ENCODE measurements around the gene GOT2.
A peak's percentile ranks its signal among the peaks of the same experiment; 100 is the strongest.
"Not testable (repeated sequence)": the region's sequence is repeated elsewhere in the genome, so short reads cannot be mapped to it uniquely, and the experiment has no call there.

GOT2 gene

DNA sequence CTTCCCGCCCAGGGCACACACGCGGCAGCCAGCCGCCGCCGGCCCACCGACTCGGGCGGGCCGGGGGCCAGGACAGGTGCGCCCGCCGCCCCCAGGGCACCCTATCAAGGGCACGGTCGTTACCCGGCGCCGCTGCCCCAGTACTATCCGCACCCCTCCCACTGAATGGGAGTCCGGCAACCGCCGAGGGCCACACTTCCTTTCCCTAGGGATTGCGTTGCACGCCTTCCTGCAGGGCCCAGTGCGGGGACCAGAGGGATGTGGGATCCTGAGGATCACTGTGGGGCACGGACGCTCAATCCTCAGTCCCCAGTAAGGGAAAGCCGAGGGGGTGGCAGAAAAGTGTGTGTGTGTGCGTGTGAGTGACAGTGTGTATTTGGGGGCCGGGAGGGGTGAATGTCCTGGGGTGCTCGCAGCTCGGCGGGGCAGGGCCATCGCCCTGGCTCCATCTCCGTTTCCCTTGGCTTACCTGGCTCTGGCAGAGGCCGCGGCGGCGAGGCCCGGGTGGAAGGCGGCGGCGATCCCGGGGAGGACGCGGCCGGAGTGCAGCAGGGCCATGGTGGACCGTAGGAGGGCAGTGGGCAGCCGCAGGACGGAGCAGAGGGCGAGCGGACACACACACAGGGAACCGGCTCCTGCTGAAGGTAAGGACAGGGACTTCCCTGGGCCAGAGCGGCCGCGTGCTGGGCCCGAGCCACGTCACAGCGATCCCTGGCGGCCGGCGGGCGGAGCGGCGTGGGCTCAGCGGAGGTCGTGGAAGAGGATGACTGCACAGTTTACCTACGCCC is at the start of gene GOT2:
Gene GOT2, minus strand, starts transcription at position 646 of the 788 bp plus-strand sequence. Its CDS starts 88 bp downstream, at position 558.
- peak in 54 of 56 donors; percentile 28 to 89 (median 73) for DNase-seq

DNA sequence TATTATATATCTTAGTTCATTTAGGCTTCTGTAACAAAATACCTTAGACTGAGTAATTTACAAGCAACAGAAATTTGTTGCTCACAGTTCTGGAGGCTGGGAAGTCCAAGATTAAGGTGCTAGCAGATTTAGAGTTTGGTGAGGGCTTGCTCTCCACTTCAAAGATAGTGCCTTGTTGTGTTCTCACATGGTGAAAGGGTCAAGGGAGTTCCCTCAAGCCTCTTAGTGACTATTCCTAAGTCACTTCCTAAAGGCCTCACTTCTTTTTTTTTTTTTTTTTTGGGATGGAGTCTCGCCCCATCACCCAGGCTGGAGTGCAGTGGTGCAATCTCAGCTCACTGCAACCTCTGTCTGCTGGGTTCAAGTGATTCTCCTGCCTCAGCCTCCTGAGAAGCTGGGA is 45.2 kb upstream of the GOT2 start:
- DNase-seq: not testable (repeated sequence)

DNA sequence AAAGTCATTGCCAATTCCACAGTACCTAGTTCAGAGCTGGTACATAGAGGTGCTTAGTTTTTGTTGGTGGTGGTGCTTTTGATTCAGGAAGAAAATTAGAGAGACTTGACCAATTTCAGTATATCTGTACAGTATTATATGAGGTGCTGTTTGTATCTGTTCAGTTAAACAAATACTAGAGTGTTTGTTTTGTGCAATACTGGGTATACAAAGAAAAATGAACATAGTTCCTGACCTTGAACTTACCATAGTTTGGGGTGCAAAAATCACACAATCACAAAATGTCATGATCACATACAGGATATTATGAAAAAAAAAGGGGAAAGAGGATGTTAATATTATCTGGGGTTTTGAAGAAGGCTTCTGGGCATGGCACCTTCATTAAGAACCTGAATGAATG is 39.8 kb upstream of the GOT2 start:
- DNase-seq: no peak

DNA sequence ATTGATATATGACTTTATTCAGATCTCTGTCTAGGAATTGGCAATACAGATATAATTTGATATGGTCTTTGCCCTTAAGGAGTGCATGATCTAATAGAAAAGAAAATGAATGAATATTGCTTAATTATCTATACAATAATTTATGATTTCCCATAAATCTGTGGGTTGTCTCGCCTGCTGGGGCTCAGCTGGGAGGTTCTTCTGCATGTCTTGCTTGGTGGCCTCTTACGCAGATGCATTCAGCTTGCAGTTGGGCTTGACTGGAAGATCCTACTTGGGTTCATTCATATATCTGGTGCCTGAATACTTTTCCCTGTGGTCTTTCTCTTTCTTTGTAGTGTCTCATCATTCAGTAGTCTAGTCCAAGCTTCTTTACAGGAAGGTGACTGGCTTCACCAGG is 34.0 kb upstream of the GOT2 start:
- no peak for DNase-seq

DNA sequence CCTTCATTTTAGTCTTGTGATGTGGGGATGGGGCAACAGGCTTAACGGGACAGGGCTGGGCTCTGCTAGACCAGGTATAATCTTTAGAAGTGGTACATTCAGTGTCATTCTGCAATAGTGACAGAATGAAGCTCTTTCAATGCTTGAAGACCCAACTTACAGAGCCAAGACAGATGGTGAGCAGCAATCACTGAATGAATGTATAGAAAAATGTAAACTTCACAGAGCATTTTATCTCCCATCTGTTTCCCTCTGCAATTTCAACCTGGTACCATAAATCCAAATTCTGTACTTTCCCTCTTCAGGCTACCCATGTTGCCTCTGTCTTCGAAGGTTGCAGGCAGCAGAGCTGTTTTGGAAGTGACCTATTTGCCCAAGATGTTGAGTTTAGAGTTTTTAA is 33.5 kb upstream of the GOT2 start:
- no peak for DNase-seq

DNA sequence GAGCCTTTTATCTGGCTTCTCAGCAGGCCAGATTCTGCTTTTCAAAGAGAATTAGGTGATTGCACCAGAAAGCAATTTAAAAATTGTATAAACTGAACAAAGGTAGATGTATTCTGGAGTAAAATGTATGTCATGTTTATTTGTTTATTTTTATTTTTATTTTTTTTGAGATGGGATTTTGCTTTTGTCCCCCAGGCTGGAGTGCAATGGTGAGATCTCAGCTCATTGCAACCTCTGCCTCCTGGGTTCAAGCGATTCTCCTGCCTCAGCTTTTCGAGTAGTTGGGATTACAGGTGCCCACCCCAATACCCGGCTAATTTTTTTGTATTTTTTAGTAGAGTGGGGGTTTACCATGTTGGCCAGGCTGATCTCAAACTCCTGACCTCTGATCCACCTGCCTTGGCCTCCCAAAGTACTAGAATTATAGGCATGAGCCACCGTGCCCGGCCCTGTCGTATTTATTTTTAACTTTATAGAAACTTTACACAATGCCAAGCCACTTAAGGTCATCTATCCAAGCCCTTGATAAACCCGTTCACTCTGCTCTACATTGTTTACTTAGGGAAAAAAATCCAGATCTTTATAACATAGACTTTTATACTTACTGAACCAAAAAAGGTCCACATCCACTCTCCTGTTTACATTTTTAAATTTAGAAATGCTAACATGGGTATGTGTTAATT is 22.7 kb upstream of the GOT2 start:
- DNase-seq: no peak

DNA sequence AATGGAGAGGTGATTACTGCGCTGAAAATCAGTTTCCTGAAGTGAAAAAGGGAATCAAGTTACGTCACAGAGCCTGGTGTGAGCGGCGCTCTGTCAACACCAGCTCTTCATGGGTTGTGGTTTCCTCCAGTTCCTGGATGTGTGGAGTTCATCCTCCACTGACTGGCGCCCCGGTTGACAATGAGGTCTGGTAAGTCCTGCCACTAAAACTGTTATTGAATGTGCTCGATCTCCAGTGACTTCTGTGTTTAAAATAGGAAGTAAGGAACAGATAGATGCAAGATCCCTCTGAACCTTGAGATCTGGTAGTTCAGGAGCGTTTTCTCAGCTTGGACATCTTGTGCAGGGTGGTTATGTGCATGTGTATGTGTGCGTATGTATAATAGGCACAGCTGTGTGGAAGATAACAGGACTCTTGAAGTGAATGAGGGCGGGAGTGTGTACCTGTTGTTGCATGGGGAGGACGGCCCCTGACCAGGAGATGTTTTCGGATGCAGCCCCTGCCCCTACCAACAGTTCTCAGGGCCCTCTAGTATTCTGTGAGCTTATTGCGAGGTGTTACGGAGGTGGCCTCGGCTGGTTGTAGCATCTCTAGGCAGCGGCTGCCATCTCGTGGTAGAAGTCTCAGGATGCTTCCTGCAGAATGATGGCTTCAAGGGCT is 22.0 kb upstream of the GOT2 start:
- peak in 51 of 56 donors; percentile 9 to 88 (median 51) for DNase-seq

DNA sequence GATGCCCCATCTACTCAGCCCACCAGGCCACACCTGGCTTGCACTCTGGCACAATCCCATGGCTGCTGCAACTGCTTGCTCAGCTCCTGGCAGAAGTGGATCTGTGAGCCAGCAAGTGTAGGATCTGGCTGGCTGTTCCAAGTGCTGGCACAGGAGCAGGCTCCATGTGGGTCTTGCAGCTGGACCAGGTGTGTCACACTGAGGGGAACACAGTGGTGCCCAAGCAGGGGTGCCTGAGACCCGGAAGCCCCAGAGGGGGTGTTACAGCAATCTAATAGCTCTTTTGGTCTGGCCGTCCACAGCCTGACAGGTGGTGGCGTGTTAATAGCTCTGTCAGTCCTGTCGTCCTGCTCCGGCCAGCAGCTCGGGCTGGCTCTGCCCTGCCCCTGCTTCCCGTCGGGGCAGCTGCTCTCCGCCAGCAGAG is 19.6 kb upstream of the GOT2 start:
- no peak for DNase-seq

DNA sequence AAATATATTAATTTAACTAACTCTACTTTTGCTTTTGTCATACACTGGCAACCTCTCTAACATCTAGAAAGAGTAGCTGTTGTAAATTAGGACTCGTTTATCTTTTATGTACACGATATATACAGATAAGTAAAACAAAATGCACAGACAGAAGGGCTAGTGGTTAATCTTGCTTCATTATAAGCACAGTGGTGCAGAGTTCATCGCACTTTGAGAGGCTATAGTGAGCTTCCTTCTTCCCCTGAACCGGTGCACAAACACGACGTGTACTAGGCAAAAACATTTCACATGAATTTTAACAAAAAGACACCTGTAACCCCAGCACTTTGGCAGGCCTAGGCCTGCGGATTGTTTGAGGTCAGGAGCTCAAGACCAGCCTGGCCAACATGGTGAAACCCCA is 10.4 kb upstream of the GOT2 start:
- DNase-seq: no peak

DNA sequence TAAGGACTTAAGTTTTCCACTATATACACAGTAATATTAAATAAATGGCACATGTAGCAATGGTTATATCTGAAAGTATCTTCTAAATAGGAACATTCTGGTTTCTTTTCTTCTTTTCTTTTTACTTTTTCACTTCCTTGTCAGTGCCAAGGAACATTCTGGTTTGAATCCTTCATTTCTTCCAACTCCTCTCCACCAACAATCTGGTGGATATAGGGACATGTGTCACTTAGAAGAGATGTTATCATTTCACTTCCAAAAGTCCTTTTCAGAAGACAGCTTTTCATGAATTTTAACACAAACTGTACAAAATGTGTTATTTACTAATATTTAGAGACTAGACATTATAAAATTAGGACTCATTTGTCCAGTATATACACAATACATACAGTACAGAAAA is 7.9 kb upstream of the GOT2 start:
- DNase-seq: no peak

DNA sequence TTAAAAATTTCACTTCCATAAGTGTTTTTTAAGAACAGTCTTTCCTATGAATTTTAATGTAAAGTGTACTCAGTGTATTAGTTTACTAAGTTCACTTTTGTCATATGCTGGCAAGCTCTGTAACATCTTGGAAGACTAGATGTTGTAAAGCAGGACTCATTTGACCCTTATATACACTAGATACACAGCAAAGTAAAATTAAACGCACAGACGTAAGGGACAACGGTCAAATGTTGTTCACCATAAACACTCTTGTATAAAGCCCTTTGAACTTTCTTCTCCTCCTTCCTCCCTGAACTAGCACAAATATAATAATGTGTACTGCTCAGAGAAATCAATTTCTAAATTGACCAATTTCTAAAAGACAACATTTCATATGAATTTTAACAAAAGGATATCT is 7.0 kb upstream of the GOT2 start:
- no peak for DNase-seq

DNA sequence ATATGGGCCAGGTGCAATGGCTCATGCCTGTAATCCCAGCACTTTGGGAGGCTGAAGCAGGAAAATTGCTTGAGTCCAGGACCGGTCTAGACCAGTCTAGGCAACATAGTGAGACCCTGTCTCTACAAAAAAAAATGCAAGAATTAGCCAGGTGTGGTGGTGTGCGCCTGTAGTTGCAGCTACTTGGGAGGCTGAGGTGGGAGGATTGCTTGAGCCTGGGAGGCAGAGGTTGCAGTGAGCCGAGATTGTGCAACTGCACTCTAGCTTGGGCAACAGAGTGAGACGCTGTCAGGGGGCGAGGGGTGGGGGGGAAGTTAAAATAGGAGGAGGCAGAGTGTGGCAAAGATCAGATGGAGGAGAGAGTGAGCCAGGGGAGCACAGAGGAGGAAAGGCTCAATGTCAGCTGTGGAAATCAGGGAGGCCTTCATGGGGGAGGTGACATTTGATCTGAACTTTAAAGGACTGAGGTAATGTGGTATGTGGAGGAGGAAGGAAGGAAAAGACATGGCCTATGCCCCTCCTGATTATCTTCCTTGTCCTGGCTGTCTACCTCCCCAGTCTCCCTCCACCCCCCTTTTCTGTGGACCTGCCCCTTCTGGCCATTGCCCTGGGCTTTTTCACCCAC is 4.7 kb upstream of the GOT2 start:
- no peak for DNase-seq

DNA sequence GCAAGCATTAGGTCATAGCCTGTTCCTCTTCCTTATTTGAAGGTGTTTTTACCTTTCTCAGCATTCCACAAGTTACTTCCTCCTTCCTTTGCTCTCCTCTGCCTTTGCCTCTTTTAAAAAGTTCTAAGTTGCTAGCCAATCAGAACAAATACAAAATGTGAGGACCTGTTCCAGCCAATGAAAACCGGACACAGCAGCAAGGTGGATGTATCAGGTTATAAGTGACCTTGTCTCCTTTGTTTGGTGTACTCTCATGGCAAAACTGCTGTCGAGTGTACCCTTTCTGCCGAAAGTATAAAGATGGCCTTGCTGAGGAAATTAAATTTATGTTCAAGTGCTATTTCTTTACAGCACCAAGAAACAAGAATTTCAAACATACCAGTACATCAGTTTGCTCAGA is 2.2 kb upstream of the GOT2 start:
- DNase-seq: not testable (repeated sequence)

DNA sequence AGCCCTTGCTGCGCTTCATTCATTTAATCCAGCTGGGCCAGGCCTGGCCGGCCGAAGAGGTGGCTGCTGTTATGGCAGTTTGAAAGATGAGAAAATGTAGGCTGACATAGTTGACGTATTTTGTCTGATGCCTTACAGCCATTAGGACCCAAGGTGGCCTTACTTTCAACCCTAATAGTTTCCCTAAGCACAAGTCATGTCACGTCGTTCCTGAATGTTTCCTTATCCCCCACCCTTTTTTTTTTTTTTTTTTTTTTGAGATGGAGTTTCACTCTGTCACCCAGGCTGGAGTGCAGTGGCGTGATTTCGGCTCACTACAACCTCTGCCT is 307 bp upstream of the GOT2 start:
- DNase-seq: no peak

DNA sequence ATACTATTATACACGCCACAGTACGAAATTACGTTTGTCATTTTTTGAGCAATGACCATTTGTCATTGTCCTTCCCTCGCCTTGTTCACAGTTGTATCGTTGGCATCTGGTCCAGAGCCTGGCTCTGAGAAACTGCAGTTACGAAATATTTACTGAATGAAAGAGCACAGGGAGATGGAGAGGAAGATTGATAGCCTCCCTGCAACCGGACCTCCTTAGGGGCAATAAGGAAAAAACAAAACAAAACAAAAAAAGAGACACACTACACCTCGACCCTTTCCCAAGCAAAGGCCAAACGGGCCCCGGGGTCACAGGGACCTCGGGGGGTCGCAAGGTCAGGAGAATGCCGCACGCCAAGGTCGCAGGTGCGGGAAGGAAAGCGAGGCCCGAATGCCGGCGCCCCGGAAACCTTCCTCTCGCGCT is 857 bp downstream of the GOT2 start:
- peak in 4 of 56 donors; percentile 23 to 49 (median 44) for DNase-seq

DNA sequence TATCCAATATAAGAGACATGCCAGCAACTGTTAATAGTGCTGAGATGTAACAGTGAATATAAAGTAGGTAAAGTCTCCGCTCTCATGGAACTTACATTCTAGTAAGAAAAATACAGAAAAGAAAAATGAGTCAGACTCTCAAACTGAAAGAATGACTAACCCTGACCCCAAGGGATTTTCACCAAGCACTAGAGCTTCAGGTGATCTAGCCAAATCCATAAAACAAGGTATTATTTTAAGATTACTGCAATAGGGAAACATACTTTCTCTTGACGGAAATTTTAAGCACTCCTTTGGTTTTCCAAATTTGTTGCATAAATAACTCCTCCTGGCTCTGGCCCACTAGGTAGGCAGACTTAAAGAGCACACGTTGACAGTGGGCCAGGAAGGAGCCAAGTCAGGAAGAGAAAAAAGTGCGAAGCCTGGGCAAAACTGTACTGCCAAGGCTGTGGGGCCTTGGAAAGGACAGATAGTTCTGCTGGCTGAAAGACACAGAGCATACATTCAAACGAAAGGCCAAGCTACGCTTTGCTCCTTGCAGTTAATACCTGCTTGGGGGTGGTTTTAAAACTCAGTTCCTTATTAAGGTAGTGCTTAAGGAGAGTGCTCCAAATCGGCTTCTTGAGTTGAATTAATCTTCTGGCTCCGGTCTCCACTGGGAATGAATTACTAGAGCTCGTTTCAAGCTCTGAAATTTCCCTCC is 1.4 kb downstream of the GOT2 start:
- no peak for DNase-seq

DNA sequence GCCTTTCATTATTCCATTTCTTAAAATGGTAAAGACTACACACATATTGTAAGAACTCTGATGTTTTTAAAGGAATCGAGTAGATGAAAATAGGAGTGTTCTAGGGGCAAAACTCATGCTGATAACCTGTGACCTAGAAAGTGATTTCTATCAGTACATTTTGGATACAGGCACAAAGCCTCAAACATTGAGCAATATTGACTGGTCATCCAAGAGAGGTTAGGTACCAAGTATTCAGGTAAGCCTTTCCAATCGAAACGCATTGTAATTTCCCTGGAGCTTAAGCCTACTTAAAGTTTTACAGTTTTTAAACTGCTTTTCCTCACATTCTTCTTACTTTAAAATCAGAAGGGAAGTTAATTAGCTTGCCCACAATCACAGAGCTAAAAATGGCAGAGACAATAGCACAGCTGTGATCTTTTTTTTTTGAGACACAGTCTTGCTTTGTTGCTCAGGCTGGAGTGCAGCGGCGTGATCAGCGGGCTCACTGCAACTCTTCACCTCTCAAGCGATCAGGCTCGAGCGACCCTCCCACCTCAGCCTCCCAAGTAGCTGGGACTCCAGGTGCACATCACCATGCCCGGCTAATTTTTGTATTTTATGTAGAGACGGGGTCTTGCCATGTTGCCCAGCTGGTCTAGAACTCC is 3.3 kb downstream of the GOT2 start:
- DNase-seq: peak in 13 of 56 donors; percentile 2 to 29 (median 9)

DNA sequence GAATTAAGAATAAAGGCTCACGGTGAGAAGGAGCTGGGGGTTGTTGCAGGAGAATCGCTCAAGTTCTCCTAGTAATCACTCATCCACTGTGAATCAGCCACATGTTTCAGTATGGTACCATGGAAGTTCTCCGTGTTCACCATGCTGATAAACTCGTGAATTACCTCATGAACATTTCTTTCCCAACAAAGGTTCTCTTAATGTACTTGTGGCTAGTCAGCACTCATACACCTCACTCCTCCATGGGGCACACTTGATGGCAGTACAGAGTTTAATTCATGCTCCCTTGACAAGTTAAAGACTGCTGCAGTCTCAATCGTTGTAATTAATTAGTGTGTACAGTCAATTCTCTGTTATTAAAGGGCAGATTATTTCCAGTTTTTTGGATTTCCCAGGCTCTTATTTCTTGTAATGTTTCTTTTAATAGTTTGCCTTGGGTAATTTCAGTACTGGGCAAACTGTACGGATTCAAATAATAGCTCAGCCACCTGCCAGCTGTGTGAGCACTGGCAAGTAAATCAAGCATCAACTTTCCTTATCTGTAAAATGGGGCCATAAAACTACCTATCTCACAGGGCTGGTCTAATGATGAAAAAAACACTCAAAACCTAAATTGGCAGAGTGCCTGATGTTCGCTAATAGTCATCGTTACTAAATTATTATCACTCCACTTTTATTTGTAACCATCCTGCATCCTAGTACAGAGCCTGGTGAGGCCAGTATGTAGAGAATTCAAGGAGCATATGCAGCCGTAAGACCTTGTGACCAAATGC is 6.1 kb downstream of the GOT2 start:
- no peak for DNase-seq

DNA sequence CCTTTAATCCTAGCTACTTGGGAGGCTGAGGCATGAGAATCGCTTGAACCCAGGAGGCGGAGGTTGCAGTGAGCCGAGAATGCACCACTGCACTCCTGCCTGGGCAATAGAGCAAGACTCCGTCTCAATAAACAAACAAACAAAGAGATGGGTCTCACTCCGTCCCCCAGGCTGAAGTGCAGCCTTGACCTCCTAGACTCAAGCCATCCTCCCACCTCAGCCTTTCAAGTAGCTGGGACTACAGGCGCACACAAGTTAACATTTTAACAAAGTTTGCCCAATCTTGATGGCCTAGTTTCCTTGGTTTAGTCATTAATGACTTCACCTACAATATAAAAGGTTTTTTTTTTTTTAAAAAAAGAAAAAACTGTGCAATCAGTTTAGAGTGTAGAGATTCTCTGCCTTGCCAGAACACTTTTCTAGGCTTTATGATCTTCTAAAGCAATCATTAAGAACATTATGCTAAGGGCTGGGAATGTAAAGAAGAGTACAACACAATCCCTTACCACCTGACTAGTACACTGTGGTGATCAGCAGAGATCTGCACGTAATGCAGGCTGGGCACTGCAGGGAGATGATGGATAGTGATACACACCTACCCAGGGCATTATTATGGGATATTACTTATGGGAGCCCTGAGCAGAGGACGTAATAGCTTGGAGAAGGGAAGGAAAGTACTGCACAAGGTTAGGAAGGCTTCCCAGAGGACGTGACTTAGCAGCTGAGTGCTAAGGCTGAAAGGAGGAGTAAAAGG is 6.9 kb downstream of the GOT2 start:
- no peak for DNase-seq

Data from nucleus accumbens (tissue), 56 donors.